Endodermal cell (in vitro differentiated cells): ENCODE results near the gene PLXNA2. TPM values are rescaled to one million over a fixed set of nuclear protein-coding genes. Genes with fewer than 3 reads are reported as not detected.
A peak's percentile ranks its signal among the peaks of the same experiment; 100 is the strongest.

Experiments
- DNase-seq: peaks from one replicate; pipeline ENCODE4 v3.0.0-alpha.2; 2017
- H3K27ac ChIP-seq: 2 replicates; pipeline ENCODE4 v1.5.1; 2013; ENCODE audit warnings: mild to moderate bottlenecking, low read depth, low read length, moderate library complexity
- H3K27me3 ChIP-seq: 2 replicates; pipeline ENCODE4 v1.6.1; 2013; ENCODE audit warnings: mild to moderate bottlenecking, low read length, moderate library complexity; ENCODE audit not compliant: insufficient read depth, control insufficient read depth, poor library complexity, severe bottlenecking
- H3K36me3 ChIP-seq: 2 replicates; pipeline ENCODE4 v1.7.0; 2013; ENCODE audit warnings: mild to moderate bottlenecking, low read length, moderate library complexity; ENCODE audit not compliant: control insufficient read depth, insufficient read depth
- H3K4me1 ChIP-seq: one replicate; pipeline ENCODE4 v1.7.0; 2013; ENCODE audit warnings: low read length; ENCODE audit not compliant: control insufficient read depth, insufficient read depth
- H3K4me3 ChIP-seq: 2 replicates; pipeline ENCODE4 v1.5.1; 2013; ENCODE audit warnings: mild to moderate bottlenecking, low read length, moderate library complexity
- H3K9ac ChIP-seq: 2 replicates; pipeline ENCODE4 v1.6.1; 2013; ENCODE audit warnings: mild to moderate bottlenecking, low read length, moderate library complexity; ENCODE audit not compliant: poor library complexity, severe bottlenecking; ENCODE audit errors: extremely low read depth
- H3K9me3 ChIP-seq: 2 replicates; pipeline ENCODE4 v1.6.1; 2013; ENCODE audit warnings: mild to moderate bottlenecking, low read length, moderate library complexity; ENCODE audit not compliant: control insufficient read depth
- H3K27ac Mint-ChIP-seq: 2 replicates; pipeline ENCODE4 v1.8.0; 2020; ENCODE audit warnings: mixed read lengths
- H3K27me3 Mint-ChIP-seq: 2 replicates; pipeline ENCODE4 v1.8.0; 2021; ENCODE audit warnings: mild to moderate bottlenecking, mixed read lengths; ENCODE audit not compliant: insufficient read depth
- H3K36me3 Mint-ChIP-seq: 2 replicates; pipeline ENCODE4 v1.8.0; 2020; ENCODE audit warnings: low read depth, mixed read lengths
- H3K4me1 Mint-ChIP-seq: 2 replicates; pipeline ENCODE4 v1.8.0; 2020; ENCODE audit warnings: mixed read lengths
- H3K4me3 Mint-ChIP-seq: 2 replicates; pipeline ENCODE4 v1.8.0; 2020; ENCODE audit warnings: mild to moderate bottlenecking, moderate library complexity, mixed read lengths
- H3K9me3 Mint-ChIP-seq: 2 replicates; pipeline ENCODE4 v1.8.0; 2020; ENCODE audit warnings: mild to moderate bottlenecking, mixed read lengths
- WGBS, 2 experiments: methylation state at CpG; one replicate each; pipeline versions ENCODE4 v1.1.5 to v1.1.7; 2013; ENCODE audit warnings: missing lambda C conversion rate in 2 of 2, mixed read lengths in 1 of 2; ENCODE audit not compliant: insufficient coverage in 1 of 2, insufficient read length in 1 of 2; 5-methylcytosine and 5-hydroxymethylcytosine counted together
- total RNA-seq, 2 donors: library from RNA; stranded (reverse); fragmentation: NEBNext Ultra II Directional in 1 of 2; extraction: Animal tissue kit (Norgen Biotek cat#: 25700) in 1 of 2; gene quantifications; 2 replicates in 1 of 2; 3 replicates in 1 of 2; pipeline ENCODE4 v1.2.1, GENCODE V29; 2021
- TF ChIP-seq, protein P1 (sequence below): fragments of 200-600 bp; sonication (generic); conservative IDR thresholded peaks from 2 replicates; pipeline ENCODE4 v1.5.0; 2021; ENCODE audit warnings: antibody characterized with exemption, mild to moderate bottlenecking

Gene PLXNA2
- total RNA-seq, 2 donors from 2014 or later: 61.2 to 86.1 TPM

DNA sequence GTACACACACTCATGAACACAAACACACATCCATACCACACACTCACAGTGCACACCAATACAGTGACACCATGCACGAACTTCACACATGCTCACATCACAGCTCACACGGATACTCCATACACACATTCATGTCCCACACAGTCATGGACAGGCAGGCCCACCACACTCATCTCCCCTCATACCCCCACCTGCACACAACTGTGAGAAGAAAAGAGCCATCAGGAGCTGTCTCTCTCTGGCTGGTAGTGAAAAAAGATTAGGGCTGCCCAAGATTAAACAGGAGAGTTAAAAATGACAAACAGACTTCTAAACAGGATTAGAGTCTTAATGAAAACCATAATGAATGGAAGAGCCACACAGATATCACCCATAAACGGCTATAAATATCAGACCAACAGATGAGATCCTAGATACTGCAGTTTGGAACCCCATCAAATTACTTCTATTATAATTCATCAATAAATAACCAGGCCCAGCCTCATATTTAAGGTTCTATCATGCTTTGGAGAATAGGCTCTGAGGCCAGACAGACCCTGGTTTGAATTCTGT is 122.3 kb downstream of the PLXNA2 start:
- DNase-seq: no peak
- Histone ChIP-seq H3K27me3 (no peaks in the 10 kb centered on the region), H3K9me3 (no peaks in the 10 kb centered on the region), H3K36me3 (peaks cover 53% of the 10 kb centered on the region), H3K9ac (no peak overlapping the region), H3K27ac (no peak overlapping the region), H3K4me3 (peak overlapping the region; percentile 48), H3K4me1 (peaks cover 33% of the 10 kb centered on the region)
- no peaks in the 10 kb centered on the region for H3K27me3 Mint-ChIP-seq
- 81% methylated on average over 3 of the region's 3 CpGs; no CpG with 5 or more reads in 1 of the 2 experiments for WGBS, 2 experiments
- peaks cover 18% of the 10 kb centered on the region for H3K36me3 Mint-ChIP-seq
- peaks cover 42% of the 10 kb centered on the region for H3K4me1 Mint-ChIP-seq
- H3K4me3 Mint-ChIP-seq: no peak overlapping the region
- TF ChIP-seq, protein P1, sequence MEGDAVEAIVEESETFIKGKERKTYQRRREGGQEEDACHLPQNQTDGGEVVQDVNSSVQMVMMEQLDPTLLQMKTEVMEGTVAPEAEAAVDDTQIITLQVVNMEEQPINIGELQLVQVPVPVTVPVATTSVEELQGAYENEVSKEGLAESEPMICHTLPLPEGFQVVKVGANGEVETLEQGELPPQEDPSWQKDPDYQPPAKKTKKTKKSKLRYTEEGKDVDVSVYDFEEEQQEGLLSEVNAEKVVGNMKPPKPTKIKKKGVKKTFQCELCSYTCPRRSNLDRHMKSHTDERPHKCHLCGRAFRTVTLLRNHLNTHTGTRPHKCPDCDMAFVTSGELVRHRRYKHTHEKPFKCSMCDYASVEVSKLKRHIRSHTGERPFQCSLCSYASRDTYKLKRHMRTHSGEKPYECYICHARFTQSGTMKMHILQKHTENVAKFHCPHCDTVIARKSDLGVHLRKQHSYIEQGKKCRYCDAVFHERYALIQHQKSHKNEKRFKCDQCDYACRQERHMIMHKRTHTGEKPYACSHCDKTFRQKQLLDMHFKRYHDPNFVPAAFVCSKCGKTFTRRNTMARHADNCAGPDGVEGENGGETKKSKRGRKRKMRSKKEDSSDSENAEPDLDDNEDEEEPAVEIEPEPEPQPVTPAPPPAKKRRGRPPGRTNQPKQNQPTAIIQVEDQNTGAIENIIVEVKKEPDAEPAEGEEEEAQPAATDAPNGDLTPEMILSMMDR: no peak
- no peaks in the 10 kb centered on the region for H3K9me3 Mint-ChIP-seq
- H3K27ac Mint-ChIP-seq: no peak overlapping the region

DNA sequence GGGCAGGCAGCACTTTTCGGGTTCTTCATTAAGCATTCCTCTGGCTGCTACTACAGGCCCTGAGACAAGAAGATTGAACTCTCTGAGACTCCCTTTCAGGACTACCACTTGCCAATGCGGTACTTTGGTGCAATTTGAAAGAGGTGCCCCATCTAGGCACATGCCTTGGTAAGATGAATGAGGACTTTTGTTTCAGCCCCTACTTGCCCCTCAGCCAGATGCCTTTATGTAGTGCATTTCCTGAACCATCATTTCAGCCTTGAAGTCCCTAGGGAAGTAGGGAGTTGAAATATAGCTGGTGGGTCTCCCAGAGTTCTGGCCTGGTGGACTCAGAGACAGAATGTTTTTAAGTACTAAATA is 123.8 kb downstream of the PLXNA2 start:
- Histone ChIP-seq H3K36me3 (peaks cover 46% of the 10 kb centered on the region), H3K4me3 (peak overlapping the region; percentile 31), H3K27ac (no peak overlapping the region), H3K27me3 (no peaks in the 10 kb centered on the region), H3K4me1 (peaks cover 28% of the 10 kb centered on the region), H3K9ac (peak overlapping the region; percentile 17), H3K9me3 (no peaks in the 10 kb centered on the region)
- H3K27me3 Mint-ChIP-seq: no peaks in the 10 kb centered on the region
- DNase-seq: no peak
- H3K9me3 Mint-ChIP-seq: no peaks in the 10 kb centered on the region
- TF ChIP-seq, protein P1: no peak
- WGBS, 2 experiments: 44 to 61% methylated on average over 2 of the region's 2 CpGs
- no peak overlapping the region for H3K27ac Mint-ChIP-seq
- H3K4me1 Mint-ChIP-seq: peaks cover 39% of the 10 kb centered on the region
- peaks cover 15% of the 10 kb centered on the region for H3K36me3 Mint-ChIP-seq
- H3K4me3 Mint-ChIP-seq: no peak overlapping the region

DNA sequence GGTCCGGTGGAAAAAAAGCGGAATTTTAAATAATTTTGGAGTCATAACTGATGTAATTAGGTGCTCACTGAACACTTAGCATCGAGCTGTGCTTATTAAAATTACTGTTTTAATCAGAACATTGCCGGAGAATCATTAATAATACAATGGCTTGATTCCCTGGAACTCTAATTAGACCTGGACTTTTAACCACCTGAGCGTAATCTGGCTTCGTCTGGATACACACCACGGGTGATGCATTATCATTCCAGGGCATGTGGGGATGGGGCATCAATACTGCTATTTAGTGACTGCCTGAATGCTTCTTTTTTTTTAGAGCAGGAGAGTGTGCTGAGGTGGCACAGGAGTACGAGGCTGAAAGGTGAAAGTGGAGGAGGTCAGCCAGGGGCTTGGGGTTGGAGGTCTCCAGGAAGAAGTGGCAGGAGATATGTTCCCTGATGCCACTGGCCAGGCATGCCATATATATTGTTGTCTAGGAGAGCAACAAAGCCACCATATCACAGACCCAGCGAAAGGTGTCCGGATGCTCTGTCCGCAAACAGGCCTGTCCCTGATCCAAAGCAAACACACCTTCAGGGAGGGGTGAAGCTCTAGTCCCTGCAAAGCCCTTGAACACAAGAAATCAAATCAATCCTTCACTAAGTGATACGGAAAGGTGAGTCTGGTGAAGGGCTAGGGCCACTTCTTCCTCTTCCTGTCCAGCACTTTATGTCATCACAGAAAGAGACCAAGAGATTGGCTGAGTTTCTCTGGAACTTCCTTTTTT is 125.2 kb downstream of the PLXNA2 start:
- H3K4me1 ChIP-seq: peaks cover 27% of the 10 kb centered on the region

More for the DNA sequence above, 125.2 kb downstream of the PLXNA2 start:
- H3K27me3 ChIP-seq: no peaks in the 10 kb centered on the region
- TF ChIP-seq, protein P1: no peak
- no peak overlapping the region for H3K27ac ChIP-seq
- H3K4me3 ChIP-seq: no peak overlapping the region
- Mint-ChIP-seq H3K9me3 (no peaks in the 10 kb centered on the region), H3K27me3 (no peaks in the 10 kb centered on the region), H3K4me3 (peak overlapping the region; percentile 17), H3K27ac (peak overlapping the region; percentile 83), H3K4me1 (peaks cover 41% of the 10 kb centered on the region), H3K36me3 (peaks cover 10% of the 10 kb centered on the region)
- no peak overlapping the region for H3K9ac ChIP-seq
- H3K9me3 ChIP-seq: no peaks in the 10 kb centered on the region
- DNase-seq: no peak
- WGBS, 2 experiments: 77 to 82% methylated on average over 10 to 12 of the region's 12 CpGs
- H3K36me3 ChIP-seq: peaks cover 47% of the 10 kb centered on the region
